Embryonic facial prominence (tissue), 1 donor: ENCODE measurements around the gene MRPS23.

Experiments
- DNase-seq: peaks from one replicate; pipeline ENCODE4 v3.0.0-alpha.2; 2016; ENCODE audit errors: extremely low spot score

The MRPS23 gene

GRCh38 chr17:57838453-57838852 lies 11.4 kb downstream of the MRPS23 start:
- DNase-seq: no peak

DNA sequence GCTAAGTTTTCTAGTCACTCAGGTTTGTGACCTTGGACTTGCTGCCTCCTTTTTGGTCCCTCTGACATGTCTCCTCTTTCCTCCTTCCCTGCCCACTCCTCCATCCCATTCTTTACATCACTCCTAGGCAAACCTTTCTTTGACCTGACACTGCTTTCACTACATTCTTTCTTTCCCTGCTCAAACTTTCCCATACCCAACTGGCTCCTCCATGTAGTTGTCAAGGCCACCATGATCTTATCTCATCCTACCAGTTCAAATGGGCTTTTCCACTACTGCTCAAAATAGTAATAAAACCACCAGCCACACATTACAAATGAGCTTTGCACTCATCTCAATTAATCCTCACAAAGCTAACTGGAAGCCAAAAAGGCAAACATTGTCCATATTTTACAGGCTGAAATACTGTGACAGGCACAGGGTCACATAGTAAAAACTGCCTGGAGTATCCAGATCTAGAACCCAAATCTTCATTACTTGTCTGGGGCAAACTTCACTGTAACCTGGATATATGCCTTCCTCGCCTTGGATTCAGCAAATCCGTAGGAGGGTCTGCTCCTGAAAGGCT lies 14.4 kb downstream of the MRPS23 start:
- DNase-seq: no peak

DNA sequence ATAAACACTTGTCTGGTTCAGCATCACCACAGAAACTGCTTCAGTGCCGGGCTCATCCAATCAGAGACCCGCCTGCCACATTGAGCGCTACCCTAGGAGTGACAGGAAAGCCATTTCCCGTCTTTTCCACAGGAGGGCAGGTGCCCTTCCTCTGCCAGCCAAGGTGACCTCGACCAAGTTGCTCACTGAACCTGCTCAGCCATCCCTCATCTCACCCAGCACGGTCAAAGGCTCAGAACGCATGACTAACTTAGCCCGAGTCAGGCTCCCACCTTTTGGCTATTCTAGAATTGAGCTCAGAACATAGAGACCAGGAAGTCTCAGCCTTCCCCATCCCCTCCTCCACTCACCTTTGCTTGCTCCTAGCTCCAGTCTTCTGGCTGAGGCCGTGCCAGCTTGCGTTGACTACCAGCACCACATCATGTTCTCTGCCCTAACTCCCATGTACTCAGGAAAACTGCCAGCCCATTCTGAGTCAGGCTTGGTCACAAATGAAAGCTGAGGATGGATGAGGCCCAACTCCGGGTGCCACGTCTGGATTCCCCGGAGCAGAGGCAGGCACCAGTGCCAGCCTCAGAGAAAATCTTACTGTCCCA lies 15.6 kb downstream of the MRPS23 start:
- DNase-seq: no peak

- peak; percentile 58 for DNase-seq
Observed at GRCh38 chr17:57833179-57833939, 16.5 kb downstream of the MRPS23 start.

- no peak for DNase-seq
Observed at GRCh38 chr17:57832314-57833178, 17.3 kb downstream of the MRPS23 start.

DNA sequence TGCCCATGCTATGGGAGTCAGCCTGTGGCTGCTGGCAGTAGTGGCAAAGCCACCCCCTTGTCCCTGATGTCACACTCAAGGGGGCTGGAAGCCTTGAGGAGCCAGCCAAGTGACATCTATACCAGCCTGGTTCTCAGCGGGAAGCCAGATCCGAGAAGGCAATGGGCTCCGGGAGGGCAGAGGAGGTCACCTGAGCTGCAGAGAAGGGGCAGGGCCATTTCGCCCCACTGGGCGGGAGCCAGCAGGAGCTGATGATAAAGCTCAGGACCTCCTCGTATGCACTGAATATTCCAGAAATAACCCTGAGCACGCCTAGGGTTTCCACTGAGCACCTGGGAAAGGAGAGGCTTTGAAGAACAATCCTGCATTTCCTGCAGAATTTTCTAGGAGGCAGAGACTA lies 19.0 kb downstream of the MRPS23 start:
- no peak for DNase-seq

DNA sequence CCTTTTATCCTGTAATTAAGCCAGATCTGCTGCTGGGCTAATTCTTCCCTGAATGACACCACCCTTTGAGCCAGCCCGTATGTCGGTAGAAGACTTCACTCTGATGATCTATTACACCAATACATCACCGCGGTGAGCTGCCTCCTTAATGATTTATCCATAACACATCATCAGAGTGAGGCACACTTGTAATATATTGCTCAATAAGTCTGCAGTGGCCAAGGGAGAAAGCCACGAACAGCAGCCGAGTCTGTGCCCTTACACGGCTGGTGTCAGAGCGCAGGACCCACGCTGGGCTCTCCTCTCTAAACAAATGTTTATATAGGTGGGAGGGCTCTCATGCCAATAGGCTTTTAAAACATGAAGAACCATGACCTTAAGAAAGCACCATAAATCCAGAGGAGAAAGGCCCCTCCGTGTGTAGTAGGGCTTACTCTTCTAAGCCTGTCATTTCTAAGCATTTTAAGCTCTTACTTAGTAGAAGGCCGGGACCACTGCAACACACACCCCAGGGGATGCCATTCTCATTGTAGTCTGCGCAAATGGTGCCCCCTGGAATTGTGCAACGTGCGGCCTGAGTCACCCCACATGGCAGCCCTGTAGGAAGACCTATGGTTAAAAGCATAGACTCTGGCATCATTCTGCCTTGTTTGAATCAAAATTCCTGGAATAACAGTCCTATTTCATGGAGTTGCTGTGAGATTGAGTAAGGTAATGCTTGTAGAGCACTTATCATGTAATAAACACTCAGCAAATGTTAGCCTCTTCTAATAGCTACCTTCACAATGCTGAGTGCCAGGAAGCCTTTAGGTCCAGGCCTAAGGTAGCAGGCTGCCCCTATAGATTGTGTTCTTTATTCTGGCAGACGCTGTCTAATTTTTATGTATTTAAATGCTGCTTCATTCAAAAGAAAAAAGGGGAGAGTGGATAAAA lies 26.1 kb downstream of the MRPS23 start:
- no peak for DNase-seq

- no peak for DNase-seq
Observed at GRCh38 chr17:57819867-57820266, 30.0 kb downstream of the MRPS23 start.

GRCh38 chr17:57819285-57819684 lies 30.6 kb downstream of the MRPS23 start:
- DNase-seq: no peak

- DNase-seq: no peak
Observed at GRCh38 chr17:57818066-57818465, 31.8 kb downstream of the MRPS23 start.

GRCh38 chr17:57817299-57817698 lies 32.5 kb downstream of the MRPS23 start:
- DNase-seq: no peak

- no peak for DNase-seq
Observed at GRCh38 chr17:57814421-57814820, 35.4 kb downstream of the MRPS23 start.

DNA sequence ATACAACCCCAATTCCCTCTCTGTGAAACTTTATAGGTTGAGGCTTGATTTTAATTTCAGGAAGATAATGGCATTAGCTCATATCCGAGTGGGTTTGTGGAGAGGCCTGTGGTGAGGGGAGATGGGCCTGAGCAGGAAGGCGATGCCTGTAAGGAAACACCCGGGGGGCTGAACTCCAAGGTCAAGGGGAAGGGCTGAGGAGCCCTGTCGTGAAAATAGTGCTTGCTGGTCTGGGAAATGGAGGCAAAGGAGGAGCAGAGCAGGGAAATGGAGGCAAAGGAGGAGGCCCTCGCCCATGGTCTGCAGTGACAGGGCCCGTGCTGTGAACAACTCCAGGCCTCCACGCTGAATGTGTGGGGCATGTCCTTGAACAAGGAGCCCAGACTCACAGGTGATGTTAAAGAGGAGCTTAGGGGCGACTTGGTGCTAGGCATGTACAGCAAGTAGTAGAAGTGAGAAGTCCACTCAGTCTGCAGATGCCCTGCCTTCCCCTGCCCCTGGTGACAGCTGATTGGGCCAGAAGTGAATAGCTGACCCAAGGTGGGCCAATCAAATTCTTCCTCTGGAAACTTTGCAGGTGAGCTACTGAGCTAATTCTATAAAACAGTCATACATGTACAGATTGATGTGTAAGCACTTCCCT lies 38.1 kb downstream of the MRPS23 start:
- DNase-seq: no peak

DNA sequence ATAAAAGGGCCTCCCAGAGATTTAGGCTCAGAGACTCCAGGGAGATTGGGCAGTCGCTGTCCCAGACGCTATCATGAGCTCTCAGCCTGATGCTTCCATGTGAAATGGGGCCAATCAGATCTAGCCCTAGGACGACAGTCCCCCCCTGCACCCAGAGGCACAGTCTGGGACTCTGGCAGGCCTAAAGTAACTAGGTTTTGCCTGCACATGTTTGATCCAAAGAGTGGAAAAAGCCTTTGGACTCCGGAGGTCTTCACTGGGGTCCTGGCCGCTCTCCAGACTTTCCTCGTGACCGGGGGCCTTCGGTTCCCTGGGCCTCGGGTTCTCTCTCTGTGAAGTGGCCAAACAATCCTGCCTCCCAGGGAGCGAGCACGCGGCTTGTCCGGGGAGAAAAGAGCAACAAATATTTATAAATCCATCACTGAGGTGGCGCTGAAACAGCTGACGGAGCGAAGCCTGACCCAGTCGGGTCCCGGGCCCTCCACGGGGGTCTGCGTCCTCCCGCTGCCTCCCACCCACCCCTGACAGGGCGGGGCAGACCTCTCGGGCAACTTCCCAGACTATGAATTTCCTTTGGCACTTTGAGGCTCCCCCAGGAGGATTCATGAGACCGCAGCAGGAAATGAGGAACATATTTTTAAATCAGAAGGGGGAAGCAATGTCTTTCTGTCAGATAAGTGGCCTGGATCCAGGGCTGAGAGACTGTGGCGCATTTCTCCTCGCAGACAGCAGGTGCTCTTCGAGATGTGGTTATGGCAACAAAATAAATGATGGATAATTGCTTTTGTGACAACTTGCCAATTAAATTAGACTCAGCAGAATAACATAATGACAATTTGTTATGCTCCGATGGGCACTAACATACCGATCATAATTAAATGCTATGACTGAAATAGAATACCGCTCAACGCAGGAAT lies 38.9 kb downstream of the MRPS23 start:
- peak; percentile 58 for DNase-seq

- no peak for DNase-seq
Observed at GRCh38 chr17:57809879-57810278, 40.0 kb downstream of the MRPS23 start.

GRCh38 chr17:57808882-57809281 lies 41.0 kb downstream of the MRPS23 start:
- DNase-seq: no peak

DNA sequence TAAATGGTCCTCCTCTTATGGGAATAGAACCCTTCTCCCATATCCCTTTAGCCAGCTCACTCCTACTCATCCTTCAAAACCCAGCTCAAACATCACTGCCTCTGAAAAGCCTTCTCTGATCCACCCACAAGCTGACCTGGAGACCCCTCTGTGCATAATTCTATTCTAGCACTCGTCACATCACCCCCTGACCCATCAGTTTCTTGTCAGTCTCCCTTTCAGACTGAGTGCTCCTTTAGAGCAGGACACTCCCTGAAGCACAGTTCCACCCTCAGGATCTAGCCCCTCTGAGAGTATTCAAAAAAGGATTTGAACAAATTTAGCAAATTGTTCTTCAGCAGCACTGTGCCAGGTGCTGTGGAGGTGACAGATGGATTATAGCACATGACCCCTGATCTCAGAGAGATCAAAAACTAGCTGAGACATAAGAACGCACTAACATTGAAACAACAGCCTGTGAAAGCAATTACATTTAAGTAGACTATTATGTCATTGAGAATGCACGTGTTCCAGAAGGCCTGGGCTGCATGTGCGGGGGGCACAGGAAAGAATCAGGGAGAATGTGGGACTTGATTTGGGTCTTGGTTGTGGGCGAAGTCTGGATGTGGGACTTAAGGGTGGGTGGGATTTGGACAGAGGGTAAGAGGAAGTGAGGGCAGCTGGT lies 43.5 kb downstream of the MRPS23 start:
- DNase-seq: no peak

DNA sequence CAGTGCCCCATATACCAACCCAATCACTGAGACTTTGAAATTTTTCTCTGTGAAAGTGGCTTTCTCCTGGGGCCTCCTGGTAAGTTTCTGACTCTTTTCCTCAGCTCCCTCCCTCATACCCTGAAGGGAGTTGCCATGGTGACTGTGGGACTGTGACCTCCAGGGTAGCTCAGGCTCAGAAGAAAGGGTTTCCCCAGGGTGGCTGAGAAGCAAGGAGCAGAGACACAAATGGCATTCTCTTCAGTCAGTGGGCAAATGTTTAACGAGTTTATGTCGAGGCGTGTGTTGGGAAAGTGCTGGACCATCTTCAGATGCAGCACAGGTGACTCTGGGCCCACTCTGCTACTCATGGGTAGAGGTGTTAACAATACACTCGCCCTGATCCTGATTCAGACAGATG lies 46.8 kb downstream of the MRPS23 start:
- no peak for DNase-seq
